ENCODE results near the gene GJB2.

- TF ChIP-seq CTCF (IDR thresholded peaks at IDR 0.05 in 8 of 11, conservative IDR thresholded peaks at IDR 0.05 in 3 of 11) (no peak), POLR2AphosphoS5 (IDR thresholded peaks at IDR 0.05) (no peak)
Measured at GRCh38 chr13:20181188-20181587, 11.6 kb downstream of the GJB2 start.
